DMS114 treated with DMSO at 0.1 percent for 48 hours (cell line): Measurements from ENCODE around the gene UXS1.

Experiments
- DNase-seq: peaks from one replicate; lab custom pipeline; 2025; ENCODE audit not compliant: unreplicated experiment; lab: John Stamatoyannopoulos, UW

UXS1 gene

DNA sequence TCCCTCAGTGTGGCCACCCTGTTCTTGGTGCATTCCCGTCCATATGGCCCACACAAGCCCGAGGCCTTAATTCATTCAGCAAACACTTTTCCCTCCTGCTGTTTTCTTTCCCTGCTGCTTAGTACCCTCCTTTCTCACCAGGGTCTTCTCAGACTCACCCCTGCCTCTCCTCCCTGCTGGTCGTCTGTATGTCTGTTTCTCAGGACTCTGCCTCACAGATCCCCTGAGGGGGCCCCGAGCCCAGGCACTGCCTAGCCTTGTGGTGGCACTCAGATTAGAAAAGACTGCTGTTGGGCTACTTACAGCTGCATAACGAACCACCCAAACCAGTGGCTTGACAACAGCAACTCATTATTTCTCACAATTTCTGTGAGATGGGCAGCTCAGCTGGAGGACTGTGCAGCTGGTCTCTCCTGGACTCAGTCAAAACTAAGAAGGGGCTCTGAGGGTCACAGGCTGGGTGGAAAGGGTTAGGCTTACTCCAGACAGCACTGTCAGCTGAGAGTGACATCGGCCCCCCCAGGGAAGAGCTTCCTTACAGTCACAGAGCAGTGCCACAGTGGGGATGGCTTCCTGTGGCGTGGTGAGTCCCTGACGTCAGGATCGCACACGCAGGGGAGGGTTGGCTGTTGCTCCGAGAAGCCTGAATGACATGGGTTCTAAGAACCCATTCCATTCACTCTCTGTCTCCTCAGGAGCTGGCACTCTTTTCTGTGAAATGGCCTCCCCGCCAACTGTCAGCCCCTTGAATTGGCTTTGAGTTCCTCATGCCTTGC, 139.0 kb downstream of the UXS1 start:
- DNase-seq, result no peak

DNA sequence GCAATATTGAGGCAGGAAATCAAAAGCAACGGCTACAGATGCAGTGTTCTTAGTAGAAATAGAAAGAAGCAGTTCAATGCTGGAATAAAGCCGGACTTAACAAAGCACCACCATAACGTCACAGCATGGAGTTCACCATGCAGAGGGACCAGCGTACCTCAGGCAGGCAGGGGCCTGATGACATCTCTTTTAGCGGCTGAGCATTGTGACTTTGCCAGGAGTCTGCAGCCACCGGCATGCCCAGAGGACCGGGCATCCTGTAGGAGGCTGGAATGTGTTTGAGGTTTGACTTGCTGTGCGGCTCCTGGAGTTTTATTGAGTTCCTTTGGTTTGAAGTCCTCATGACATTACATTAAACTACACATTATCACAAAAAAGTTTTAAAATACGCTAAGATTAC, 139.8 kb downstream of the UXS1 start:
- no peak for DNase-seq

DNA sequence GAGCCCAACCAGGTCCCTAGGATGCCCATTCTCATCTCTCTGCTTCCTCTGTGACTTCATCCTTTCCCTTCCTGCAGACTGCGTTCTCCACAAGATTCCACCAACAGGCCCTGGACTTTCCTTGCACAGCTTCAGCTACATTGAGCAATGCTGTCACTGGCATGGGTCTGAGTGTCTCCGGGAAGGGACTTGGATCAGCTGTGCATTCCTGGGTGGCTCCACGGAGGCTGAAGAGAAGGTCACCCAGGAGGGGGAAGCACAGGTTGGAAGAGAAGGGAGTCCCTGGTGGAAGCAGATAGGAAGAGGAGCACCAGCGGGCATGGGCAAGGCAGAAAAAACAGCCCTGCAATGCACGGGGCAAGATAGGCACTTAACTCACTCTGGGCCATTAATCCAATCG, 140.5 kb downstream of the UXS1 start:
- DNase-seq, result no peak

DNA sequence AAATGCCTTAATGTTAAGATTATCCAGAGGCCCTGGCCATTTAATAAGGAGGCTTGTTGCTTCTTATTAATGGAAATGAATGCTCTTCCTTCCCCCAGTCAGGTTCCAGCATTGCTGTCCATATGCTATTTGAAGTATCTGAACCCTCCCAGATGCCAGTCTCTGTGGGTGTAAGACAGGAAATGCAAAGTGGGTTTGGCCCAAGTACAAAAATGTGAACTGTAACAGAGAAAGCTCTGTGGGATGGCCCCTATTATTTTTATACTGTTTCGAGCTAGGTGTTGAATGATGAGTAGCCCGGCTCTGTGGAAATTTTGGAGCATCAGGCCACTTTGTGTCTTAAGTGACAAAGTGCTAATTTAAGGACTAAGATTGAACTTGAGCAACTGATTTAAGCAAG, 141.0 kb downstream of the UXS1 start:
- DNase-seq, result no peak

DNA sequence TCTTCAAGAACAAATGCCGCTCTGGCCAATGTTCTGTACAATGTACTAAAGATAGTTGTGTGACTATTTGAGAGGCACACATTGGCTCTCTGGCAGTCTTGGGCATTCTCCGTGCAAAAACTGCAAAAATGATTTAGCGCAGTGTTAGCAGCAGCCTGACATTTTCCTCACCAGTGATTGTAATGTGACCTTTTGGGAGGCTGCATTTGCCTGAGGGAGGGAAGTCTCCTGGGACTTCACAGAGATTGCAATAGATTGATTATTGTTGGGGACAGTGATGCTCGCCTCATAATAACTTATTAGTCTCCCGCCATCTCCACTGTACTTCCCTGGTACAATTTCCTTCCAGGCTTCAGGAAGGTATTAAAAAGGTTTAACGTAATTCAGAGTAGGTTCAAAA, 149.2 kb downstream of the UXS1 start:
- no peak for DNase-seq

DNA sequence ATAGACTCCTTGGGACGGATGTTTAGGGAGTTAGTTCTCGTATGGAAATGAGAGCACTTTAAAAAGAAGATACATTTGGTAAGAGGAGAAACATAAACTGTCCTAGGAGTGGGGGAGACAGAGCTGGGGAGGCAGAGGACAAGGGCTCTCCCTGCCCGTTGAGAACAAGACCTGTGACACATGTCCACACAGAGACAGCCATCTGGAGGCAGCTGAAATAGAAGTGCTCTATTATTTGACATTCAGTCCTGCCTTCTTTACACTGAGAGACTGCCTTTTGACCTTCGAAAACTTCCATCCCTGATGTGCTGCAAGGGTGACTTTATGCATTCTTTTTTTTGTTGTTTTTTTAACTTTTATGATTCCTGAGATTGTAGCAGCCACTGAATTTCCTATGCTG, 150.1 kb downstream of the UXS1 start:
- no peak for DNase-seq
